Spleen (tissue), 7 donors: ENCODE data around the gene SLC35G2.

Source experiments
- CTCF ChIP-seq, 11 experiments: fragments of 200-600 bp in 7 of 11; fragments of 450-650 bp in 4 of 11; sonication (generic) in 4 of 11; IDR thresholded peaks in 8 of 11; conservative IDR thresholded peaks in 3 of 11; 1 replicate in 7 of 11; 2 replicates in 4 of 11; pipeline versions ENCODE4 v1.4.0 to v1.8.0; 2016 to 2021; ENCODE audit warnings: antibody characterized with exemption in 11 of 11, inconsistent platforms in 4 of 11, mild to moderate bottlenecking in 1 of 11
- POLR2A ChIP-seq, 3 donors: fragments of 450-650 bp; IDR thresholded peaks; one replicate each; pipeline ENCODE4 v1.5.1; 2017; ENCODE audit warnings: antibody characterized with exemption in 3 of 3, mild to moderate bottlenecking in 1 of 3
- POLR2AphosphoS5 ChIP-seq, 3 donors: sonication (generic); formaldehyde crosslinking; IDR thresholded peaks; one replicate each; pipeline ENCODE4 v1.5.1; 2017; ENCODE audit warnings: antibody characterized with exemption in 3 of 3
- donor health status: DM: no; HTN: no; CAD: no; lungs with moderate emphysema.
- donor health status: DM: no; HTN: no; CAD: no.
- donor health status: DM: no; HTN: no; CAD: no.

- no peak for TF ChIP-seq CTCF (IDR thresholded peaks at IDR 0.05 in 8 of 11, conservative IDR thresholded peaks at IDR 0.05 in 3 of 11)
- TF ChIP-seq POLR2A (IDR thresholded peaks at IDR 0.05), result no peak
- TF ChIP-seq POLR2AphosphoS5 (IDR thresholded peaks at IDR 0.05), result no peak
Measured at GRCh38 chr3:136889947-136890346, 71.0 kb downstream of the SLC35G2 start.
